ENCODE measurements around the gene PRKCE. TPM values are rescaled to one million over a fixed set of nuclear protein-coding genes. Genes with fewer than 3 reads are reported as not detected.

The PRKCE gene
- total RNA-seq, 1 experiment from 2014 or later, result 2.4 TPM

GRCh38 chr2:45825001-45825651 lies 173.7 kb downstream of the PRKCE start:
- Histone ChIP-seq H3K4me3 (ENCODE audit: low read depth, low read length, poor library complexity, severe bottlenecking) (no peak overlapping the region), H3K36me3 (ENCODE audit: insufficient read depth, low read length, poor library complexity, severe bottlenecking) (no peaks in the 10 kb centered on the region), H3K27ac (ENCODE audit: low read depth, low read length, poor library complexity, severe bottlenecking) (no peak overlapping the region), H3K27me3 (replicated peaks; ENCODE audit: insufficient read depth, low read depth, low read length, poor library complexity) (no peaks in the 10 kb centered on the region), H3K9me3 (ENCODE audit: low read depth, low read length, poor library complexity, severe bottlenecking) (peaks cover 1% of the 10 kb centered on the region), H3K4me1 (ENCODE audit: insufficient read depth, low read length, poor library complexity, severe bottlenecking) (no peaks in the 10 kb centered on the region)
- intact Hi-C loops (cut with micrococcal nuclease; ENCODE audit: unreplicated experiment), result no loop called here
- DNase-seq (ENCODE audit: low spot score), result no peak
- no TSS peak for BruUV-seq (replicated peaks)
- ChIA-PET POLR2A (ENCODE audit: low non-redundant PET) (no interaction called here), CTCF (no interaction called here)
- TF ChIP-seq EZH2 (IDR thresholded peaks at IDR 0.05; ENCODE audit: borderline replicate concordance, low read depth, low read length, poor library complexity, severe bottlenecking), result no peak
- TF ChIP-seq, protein P1, sequence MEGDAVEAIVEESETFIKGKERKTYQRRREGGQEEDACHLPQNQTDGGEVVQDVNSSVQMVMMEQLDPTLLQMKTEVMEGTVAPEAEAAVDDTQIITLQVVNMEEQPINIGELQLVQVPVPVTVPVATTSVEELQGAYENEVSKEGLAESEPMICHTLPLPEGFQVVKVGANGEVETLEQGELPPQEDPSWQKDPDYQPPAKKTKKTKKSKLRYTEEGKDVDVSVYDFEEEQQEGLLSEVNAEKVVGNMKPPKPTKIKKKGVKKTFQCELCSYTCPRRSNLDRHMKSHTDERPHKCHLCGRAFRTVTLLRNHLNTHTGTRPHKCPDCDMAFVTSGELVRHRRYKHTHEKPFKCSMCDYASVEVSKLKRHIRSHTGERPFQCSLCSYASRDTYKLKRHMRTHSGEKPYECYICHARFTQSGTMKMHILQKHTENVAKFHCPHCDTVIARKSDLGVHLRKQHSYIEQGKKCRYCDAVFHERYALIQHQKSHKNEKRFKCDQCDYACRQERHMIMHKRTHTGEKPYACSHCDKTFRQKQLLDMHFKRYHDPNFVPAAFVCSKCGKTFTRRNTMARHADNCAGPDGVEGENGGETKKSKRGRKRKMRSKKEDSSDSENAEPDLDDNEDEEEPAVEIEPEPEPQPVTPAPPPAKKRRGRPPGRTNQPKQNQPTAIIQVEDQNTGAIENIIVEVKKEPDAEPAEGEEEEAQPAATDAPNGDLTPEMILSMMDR (conservative IDR thresholded peaks at IDR 0.05; ENCODE audit: low read depth, low read length), result no peak

GRCh38 chr2:45826460-45826859 lies 175.0 kb downstream of the PRKCE start:
- no peak for DNase-seq (ENCODE audit: low spot score)
- POLR2A ChIA-PET (ENCODE audit: low non-redundant PET), result no interaction called here
- Histone ChIP-seq H3K4me1 (ENCODE audit: insufficient read depth, low read length, poor library complexity, severe bottlenecking) (no peaks in the 10 kb centered on the region), H3K36me3 (ENCODE audit: insufficient read depth, low read length, poor library complexity, severe bottlenecking) (no peaks in the 10 kb centered on the region), H3K27me3 (replicated peaks; ENCODE audit: insufficient read depth, low read depth, low read length, poor library complexity) (no peaks in the 10 kb centered on the region), H3K27ac (ENCODE audit: low read depth, low read length, poor library complexity, severe bottlenecking) (no peak overlapping the region), H3K4me3 (ENCODE audit: low read depth, low read length, poor library complexity, severe bottlenecking) (no peak overlapping the region), H3K9me3 (ENCODE audit: low read depth, low read length, poor library complexity, severe bottlenecking) (peaks cover 12% of the 10 kb centered on the region)
- intact Hi-C loops (cut with micrococcal nuclease; ENCODE audit: unreplicated experiment), result no loop called here
- no TSS peak for BruUV-seq (replicated peaks)
- CTCF ChIA-PET, result no interaction called here
- TF ChIP-seq, protein P1 (conservative IDR thresholded peaks at IDR 0.05; ENCODE audit: low read depth, low read length), result no peak
- no peak for TF ChIP-seq EZH2 (IDR thresholded peaks at IDR 0.05; ENCODE audit: borderline replicate concordance, low read depth, low read length, poor library complexity, severe bottlenecking)

GRCh38 chr2:45826884-45827635 lies 175.6 kb downstream of the PRKCE start:
- DNase-seq (ENCODE audit: low spot score), result no peak
- H3K9me3 ChIP-seq (ENCODE audit: low read depth, low read length, poor library complexity, severe bottlenecking), result peaks cover 12% of the 10 kb centered on the region
- H3K27ac ChIP-seq (ENCODE audit: low read depth, low read length, poor library complexity, severe bottlenecking), result no peak overlapping the region
- no peak for TF ChIP-seq EZH2 (IDR thresholded peaks at IDR 0.05; ENCODE audit: borderline replicate concordance, low read depth, low read length, poor library complexity, severe bottlenecking)
- TF ChIP-seq, protein P1 (conservative IDR thresholded peaks at IDR 0.05; ENCODE audit: low read depth, low read length), result no peak
- no peaks in the 10 kb centered on the region for H3K4me1 ChIP-seq (ENCODE audit: insufficient read depth, low read length, poor library complexity, severe bottlenecking)
- H3K36me3 ChIP-seq (ENCODE audit: insufficient read depth, low read length, poor library complexity, severe bottlenecking), result no peaks in the 10 kb centered on the region
- no peaks in the 10 kb centered on the region for H3K27me3 ChIP-seq (replicated peaks; ENCODE audit: insufficient read depth, low read depth, low read length, poor library complexity)
- intact Hi-C loops (cut with micrococcal nuclease; ENCODE audit: unreplicated experiment), result no loop called here
- BruUV-seq (replicated peaks), result no TSS peak
- no peak overlapping the region for H3K4me3 ChIP-seq (ENCODE audit: low read depth, low read length, poor library complexity, severe bottlenecking)
- POLR2A ChIA-PET (ENCODE audit: low non-redundant PET), result no interaction called here
- CTCF ChIA-PET, result no interaction called here
